GM19239 (cell line): ENCODE results near the gene ST6GALNAC6.
A peak's percentile ranks its signal among the peaks of the same experiment; 100 is the strongest.

Source experiments
- DNase-seq: peaks from one replicate; pipeline ENCODE4 v3.0.0; 2011; ENCODE audit warnings: low spot score; ENCODE audit not compliant: insufficient read length
- FAIRE-seq: peaks from 2 replicates; lab custom pipeline; 2011; peaks lifted over from hg19 to GRCh38; lab: Jason Lieb, UNC

Gene ST6GALNAC6, protein sequence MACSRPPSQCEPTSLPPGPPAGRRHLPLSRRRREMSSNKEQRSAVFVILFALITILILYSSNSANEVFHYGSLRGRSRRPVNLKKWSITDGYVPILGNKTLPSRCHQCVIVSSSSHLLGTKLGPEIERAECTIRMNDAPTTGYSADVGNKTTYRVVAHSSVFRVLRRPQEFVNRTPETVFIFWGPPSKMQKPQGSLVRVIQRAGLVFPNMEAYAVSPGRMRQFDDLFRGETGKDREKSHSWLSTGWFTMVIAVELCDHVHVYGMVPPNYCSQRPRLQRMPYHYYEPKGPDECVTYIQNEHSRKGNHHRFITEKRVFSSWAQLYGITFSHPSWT

GRCh38 chr9:127899128-127899943 lies at the start of gene ST6GALNAC6:
Gene ST6GALNAC6, minus strand, starts transcription at chr9:127899603. Its CDS starts 1,622 bp downstream, at chr9:127897981.
- no peak for FAIRE-seq

DNA sequence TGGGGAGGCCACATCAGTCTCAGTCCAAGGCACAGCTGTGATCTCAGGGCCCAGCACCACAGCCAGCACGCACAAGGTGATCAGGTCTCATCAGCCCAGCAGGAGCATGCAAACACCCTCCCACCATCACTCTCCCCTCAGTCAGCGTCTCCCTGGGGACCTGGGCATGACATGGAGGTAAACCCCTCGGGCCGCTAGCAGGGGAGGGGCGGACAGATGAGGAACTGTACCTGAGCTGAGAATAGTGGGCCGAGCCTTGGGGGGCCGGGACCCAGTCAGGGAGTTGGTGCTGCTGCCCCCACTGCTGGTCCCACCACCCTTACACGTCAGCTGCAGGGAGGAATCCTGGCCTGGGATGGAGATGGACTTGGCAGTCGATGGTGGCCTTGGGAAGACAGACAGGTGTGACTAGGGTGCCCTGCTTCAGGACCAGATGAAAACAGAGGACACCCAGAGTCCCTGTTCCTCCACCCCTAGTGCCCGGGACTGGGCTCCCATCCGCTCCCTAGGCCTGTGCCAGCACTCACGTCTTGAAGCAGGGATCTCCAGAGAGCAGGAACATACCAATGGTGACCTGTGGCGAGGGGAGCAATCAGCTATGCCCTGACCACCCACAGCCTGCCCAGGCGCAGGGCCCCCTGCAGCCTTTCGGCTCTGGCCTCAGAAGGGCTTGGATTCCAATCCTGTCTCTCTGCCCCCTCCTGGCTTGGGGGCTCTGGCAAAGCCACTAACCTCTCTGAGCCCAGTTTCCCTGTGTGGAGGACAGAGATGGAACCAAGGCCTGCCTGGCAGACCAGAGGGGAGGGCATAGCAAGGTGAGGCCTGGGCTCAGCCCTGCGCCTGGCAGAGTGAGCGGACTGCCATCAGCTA lies 48.7 kb upstream of the ST6GALNAC6 start:
- DNase-seq (no peak), FAIRE-seq (no peak)

More at GRCh38 chr9:127899128-127899943, at the start of gene ST6GALNAC6:
- peak; percentile 93 for DNase-seq

DNA sequence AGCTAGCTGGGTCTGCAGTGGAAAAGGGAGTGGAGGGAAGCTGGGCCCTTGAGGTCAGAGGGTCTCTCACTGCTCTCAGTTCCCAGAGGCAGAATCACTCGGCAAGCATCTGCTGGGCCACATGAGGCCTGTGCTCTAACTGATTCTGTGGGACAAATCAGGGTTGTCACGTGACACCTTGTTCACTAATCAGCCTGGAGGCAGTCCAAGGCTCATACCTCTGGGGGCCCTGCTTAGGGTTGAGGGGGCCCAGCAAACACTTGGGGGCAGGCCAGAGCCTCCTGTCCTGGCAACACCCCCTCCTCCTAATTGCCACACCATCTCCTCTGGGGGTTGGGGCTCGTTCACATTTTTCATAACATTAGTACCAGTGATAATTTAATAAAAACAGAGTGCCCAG lies 47.3 kb upstream of the ST6GALNAC6 start:
- DNase-seq (no peak), FAIRE-seq (no peak)

GRCh38 chr9:127945942-127946341 lies 46.5 kb upstream of the ST6GALNAC6 start:
- DNase-seq (no peak), FAIRE-seq (no peak)

DNA sequence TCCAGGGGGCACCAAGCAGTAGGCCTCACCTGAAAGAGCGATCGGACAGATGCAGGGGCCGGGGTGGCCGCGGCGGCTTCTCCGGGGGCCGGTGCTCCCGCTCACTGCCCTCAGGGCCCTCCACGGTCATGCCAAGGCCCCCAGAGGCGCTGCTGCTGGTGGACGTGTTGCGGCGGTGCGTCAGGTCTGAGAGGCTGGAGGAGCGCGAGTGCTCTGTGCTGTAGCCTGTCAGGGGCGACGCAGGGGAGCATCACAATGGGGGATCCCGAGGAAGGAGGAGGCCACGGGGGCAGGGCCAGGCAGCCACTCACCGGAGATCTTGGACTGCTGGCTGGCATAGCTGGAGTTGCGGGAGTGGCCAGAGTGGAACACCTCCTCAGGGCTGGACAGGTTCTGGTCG lies 45.9 kb upstream of the ST6GALNAC6 start:
- FAIRE-seq (no peak), DNase-seq (no peak)

GRCh38 chr9:127944586-127945218 lies 45.3 kb upstream of the ST6GALNAC6 start:
- DNase-seq (no peak), FAIRE-seq (no peak)

- FAIRE-seq: peak; percentile 88
- DNase-seq: peak; percentile 83
These were observed 44.3 kb upstream of the ST6GALNAC6 start for GRCh38 chr9:127943731-127944144.

DNA sequence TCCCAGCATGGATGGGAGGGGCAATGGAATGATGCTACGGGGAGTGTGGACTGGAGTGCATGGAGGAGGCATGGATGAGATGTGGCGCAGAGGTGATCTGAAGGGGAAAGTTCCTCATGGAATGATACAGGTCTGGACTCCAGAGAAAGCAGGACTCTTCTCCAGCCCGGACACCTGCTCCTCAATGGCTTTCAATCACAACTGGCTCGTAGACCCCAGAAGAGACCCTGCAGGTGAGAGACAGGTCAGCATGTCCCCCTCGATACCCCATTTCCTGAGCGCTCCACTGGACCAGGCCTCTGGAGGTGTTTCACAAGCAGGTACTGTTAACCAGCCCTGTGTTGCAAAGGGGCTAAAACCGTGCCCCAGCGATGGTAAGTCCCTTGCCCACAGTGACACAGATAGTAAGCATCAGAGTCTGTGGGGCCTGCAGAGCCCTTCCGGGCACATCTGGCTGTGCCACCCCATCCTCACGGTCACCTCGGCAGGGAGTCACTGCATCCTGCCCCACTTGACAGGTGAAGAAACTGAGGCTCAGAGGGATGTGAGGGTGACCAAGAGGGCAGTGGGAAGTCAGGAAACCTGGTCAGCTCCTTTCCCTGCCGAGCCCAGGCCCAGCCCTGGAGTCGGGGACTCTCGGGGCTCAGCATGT lies 43.7 kb upstream of the ST6GALNAC6 start:
- DNase-seq: no peak
- FAIRE-seq: no peak

- FAIRE-seq (peak; percentile 57), DNase-seq (peak; percentile 56)
These were observed 43.0 kb upstream of the ST6GALNAC6 start for GRCh38 chr9:127942216-127943010.

- FAIRE-seq (no peak), DNase-seq (no peak)
These were observed 42.5 kb upstream of the ST6GALNAC6 start for GRCh38 chr9:127941961-127942215.

DNA sequence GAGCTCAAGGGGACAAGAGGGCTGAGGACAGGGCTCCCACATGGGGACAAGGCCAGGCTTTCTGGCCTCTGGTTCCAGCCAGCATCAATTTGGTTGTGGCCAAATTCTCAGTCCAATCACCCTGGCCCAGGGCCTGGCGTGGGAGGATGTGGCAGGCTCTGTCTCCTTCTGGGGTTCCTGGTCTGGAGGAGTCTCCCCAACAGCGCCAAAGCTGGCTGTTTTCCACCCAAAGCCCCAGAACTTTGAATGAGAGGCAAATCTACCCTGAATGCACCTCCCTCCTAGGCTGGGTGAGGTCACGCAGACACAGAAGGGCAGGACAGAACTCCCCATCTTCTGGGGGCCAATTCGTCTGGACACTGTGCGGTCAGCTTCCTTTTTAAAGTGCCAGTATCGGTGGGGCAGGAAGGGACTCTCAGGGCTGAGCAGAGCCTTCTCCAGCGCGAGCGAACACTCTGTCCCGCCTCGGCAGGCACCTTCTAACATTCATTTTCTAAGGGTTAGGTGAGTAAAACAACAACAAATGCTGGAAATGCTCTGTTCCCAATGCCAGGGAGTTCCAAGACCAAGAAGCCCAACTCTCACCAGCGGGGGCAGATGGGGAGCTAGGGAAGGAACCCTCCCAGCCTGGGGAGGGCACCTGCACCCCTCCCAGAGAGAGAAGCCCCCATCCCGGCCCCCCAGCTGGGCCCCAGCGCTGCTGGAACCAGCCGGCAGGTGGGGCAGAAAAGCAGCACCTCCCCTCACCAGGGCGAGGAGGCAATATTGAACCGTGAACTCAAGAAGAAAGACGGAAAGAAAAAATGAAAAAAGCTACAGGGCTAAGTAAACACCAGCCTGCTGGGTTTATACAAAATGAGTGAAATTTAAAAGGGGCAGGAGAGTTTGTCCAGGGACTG lies 41.9 kb upstream of the ST6GALNAC6 start:
- no peak for FAIRE-seq
- DNase-seq: no peak

- FAIRE-seq (no peak), DNase-seq (no peak)
These were observed 41.2 kb upstream of the ST6GALNAC6 start for GRCh38 chr9:127940593-127940992.

DNA sequence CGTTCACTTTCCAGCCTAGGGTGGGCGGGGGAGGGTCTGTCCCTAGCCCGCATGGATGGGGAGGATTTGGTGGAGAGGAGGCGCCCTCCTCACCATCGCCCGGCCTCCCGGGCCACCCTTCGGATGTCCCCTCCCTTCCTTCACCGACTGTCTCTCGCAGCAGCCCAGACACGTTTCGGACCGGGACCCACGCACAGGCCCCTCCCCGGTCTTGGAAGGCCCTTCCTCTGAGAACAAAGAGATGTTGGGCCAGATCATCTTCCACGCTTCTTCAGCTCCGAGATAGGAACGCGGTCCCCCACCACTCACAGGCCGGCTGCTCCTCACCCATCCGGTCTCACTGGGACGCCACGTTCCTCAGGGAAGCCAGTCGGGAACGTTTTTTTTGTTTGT lies 38.9 kb upstream of the ST6GALNAC6 start:
- DNase-seq (no peak), FAIRE-seq (no peak)

- DNase-seq (peak; percentile 98), FAIRE-seq (peak; percentile 89)
These were observed 38.2 kb upstream of the ST6GALNAC6 start, which contains the start of gene DPM2 for GRCh38 chr9:127937388-127938297. Gene DPM2, minus strand, starts transcription at chr9:127937854. Its CDS starts 34 bp downstream, at chr9:127937820.

DNA sequence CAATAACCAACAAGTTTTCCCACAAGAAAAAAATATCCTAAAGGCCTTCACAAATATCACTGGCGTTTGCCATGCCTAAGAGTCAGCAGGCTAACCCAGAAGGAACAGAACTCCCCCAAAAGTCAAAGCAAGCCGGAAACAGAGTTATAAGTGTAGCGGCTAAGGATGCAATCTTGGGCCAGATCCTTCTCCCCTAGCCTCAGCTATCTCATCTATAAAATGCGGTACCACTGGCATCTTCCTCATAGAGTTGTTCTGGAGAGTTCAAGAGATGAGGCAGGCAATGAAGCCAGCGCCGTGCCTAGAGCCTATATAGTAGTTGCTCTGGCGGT lies 37.6 kb upstream of the ST6GALNAC6 start:
- FAIRE-seq: no peak
- no peak for DNase-seq

DNA sequence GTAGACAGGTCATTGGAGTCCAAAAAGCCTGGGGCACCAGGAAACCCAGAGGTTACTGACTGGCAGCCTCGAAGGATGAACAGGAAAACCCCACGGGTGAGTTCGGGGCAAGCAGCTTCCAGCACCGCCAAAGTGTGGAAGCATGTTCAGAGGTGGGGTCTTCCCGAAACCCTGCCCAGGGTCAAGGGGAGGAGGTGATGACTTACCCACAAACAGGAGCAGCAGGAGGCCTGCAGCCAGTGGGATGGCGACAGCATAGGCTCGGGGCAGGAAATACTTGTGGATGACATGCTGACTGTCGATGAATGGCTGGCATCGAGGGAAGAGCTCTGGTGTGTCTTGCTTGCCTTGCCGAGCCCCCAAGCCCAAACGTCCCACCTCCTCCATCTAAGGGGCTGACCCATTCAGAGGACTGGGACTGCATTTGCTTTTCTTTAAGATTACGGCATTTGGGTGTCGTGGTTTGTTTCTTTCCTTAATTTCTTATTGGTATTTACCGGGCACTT lies 37.0 kb upstream of the ST6GALNAC6 start:
- DNase-seq (no peak), FAIRE-seq (no peak)

GRCh38 chr9:127935765-127936221 lies 36.4 kb upstream of the ST6GALNAC6 start:
- DNase-seq (no peak), FAIRE-seq (no peak)
